GM23338 (cell line): ENCODE results near the gene HBB. TPM values are rescaled to one million over a fixed set of nuclear protein-coding genes. Genes with fewer than 3 reads are reported as not detected.

Experiments used
- ATAC-seq: fragments of 200-7000 bp; cut with Tn5 transposase; 3 replicates; pipeline ENCODE4 v1.9.1; 2020
- DNase-seq: peaks from one replicate; pipeline ENCODE4 v3.0.0-alpha.2; 2015; ENCODE audit warnings: low spot score
- H2AFZ ChIP-seq: fragments of 200-600 bp; sonication (generic); 2 replicates; pipeline ENCODE4 v1.8.0; 2016; ENCODE audit warnings: antibody characterized with exemption, mild to moderate bottlenecking, moderate library complexity
- H3F3A ChIP-seq: fragments of 200-600 bp; sonication (generic); replicated peaks from 2 replicates; pipeline ENCODE4 v1.8.0; 2017; ENCODE audit warnings: antibody characterized with exemption, mixed run types, low read depth
- H3K27ac ChIP-seq: fragments of 200-600 bp; sonication (generic); 2 replicates; pipeline ENCODE4 v1.6.1; 2016; ENCODE audit warnings: low read depth
- H3K27me3 ChIP-seq: fragments of 200-600 bp; sonication (generic); 2 replicates; pipeline ENCODE4 v1.8.0; 2016; ENCODE audit warnings: mild to moderate bottlenecking, mixed run types, moderate library complexity; ENCODE audit not compliant: insufficient read depth
- H3K36me3 ChIP-seq: fragments of 200-600 bp; sonication (generic); 2 replicates; pipeline ENCODE4 v1.8.0; 2016; ENCODE audit warnings: mild to moderate bottlenecking; ENCODE audit not compliant: insufficient read depth
- H3K4me1 ChIP-seq: fragments of 200-600 bp; sonication (generic); 2 replicates; pipeline ENCODE4 v1.8.0; 2016; ENCODE audit warnings: mild to moderate bottlenecking, moderate library complexity; ENCODE audit not compliant: insufficient read depth
- H3K4me2 ChIP-seq: fragments of 200-600 bp; sonication (generic); 2 replicates; pipeline ENCODE4 v1.7.1; 2017; ENCODE audit warnings: mixed run types
- H3K4me3 ChIP-seq: fragments of 200-600 bp; sonication (generic); 2 replicates; pipeline ENCODE4 v1.6.1; 2016; ENCODE audit warnings: mixed run types
- H3K79me2 ChIP-seq: fragments of 200-600 bp; sonication (generic); replicated peaks from 2 replicates; pipeline ENCODE4 v1.8.0; 2017; ENCODE audit warnings: mild to moderate bottlenecking; ENCODE audit not compliant: insufficient read depth
- H3K9me2 ChIP-seq: fragments of 200-600 bp; sonication (generic); 2 replicates; pipeline ENCODE4 v1.8.0; 2017; ENCODE audit not compliant: insufficient read depth
- H4K20me1 ChIP-seq: fragments of 200-600 bp; sonication (generic); replicated peaks from 2 replicates; pipeline ENCODE4 v1.8.0; 2017; ENCODE audit warnings: mild to moderate bottlenecking; ENCODE audit not compliant: insufficient read depth
- H3K27ac Mint-ChIP-seq: 2 replicates; pipeline ENCODE4 v1.8.0; 2020; ENCODE audit warnings: inconsistent platforms, mild to moderate bottlenecking, moderate library complexity, mixed read lengths
- H3K27me3 Mint-ChIP-seq: 3 replicates; pipeline ENCODE4 v1.8.0; 2022; ENCODE audit warnings: low read depth, mild to moderate bottlenecking, moderate library complexity, mixed read lengths, inconsistent platforms; ENCODE audit not compliant: insufficient read depth, poor library complexity
- H3K36me3 Mint-ChIP-seq: 3 replicates; pipeline ENCODE4 v1.8.0; 2021; ENCODE audit warnings: low read depth, mild to moderate bottlenecking, inconsistent platforms, moderate library complexity, mixed read lengths
- H3K4me1 Mint-ChIP-seq: 3 replicates; pipeline ENCODE4 v1.8.0; 2020; ENCODE audit warnings: mild to moderate bottlenecking, inconsistent platforms, mixed read lengths
- H3K4me3 Mint-ChIP-seq: 3 replicates; pipeline ENCODE4 v1.8.0; 2021; ENCODE audit warnings: moderate library complexity, mild to moderate bottlenecking, inconsistent platforms, mixed read lengths
- H3K9me3 Mint-ChIP-seq: 3 replicates; pipeline ENCODE4 v1.8.0; 2020; ENCODE audit warnings: moderate library complexity, mild to moderate bottlenecking, inconsistent platforms, mixed read lengths
- CREB1 ChIP-seq: fragments of 250-450 bp; sonication (Bioruptor Pico); IDR thresholded peaks from 2 replicates; pipeline ENCODE4 v1.5.0; 2020; ENCODE audit warnings: low read depth, mild to moderate bottlenecking, moderate library complexity
- CTCF ChIP-seq, 2 experiments: fragments of 200-600 bp in 1 of 2; sonication (generic) in 1 of 2; conservative IDR thresholded peaks; 2 replicates each; pipeline versions ENCODE4 v1.5.1 to v1.6.1; 2016 to 2017; ENCODE audit warnings: antibody characterized with exemption in 2 of 2, low read depth in 2 of 2, mild to moderate bottlenecking in 2 of 2, moderate library complexity in 1 of 2
- ETS1 ChIP-seq: IDR thresholded peaks from 2 replicates; pipeline ENCODE4 v1.6.1; 2016; ENCODE audit warnings: antibody characterized with exemption
- EZH2 ChIP-seq: fragments of 200-600 bp; sonication (generic); IDR thresholded peaks from one replicate; pipeline ENCODE4 v1.8.0; 2017; ENCODE audit warnings: antibody characterized with exemption, mild to moderate bottlenecking, low read depth; ENCODE audit not compliant: unreplicated experiment
- POLR2AphosphoS5 ChIP-seq: IDR thresholded peaks from 2 replicates; pipeline ENCODE4 v1.6.1; 2016; ENCODE audit warnings: antibody characterized with exemption, low read depth
- ZNF331 ChIP-seq: fragments of 250-450 bp; sonication (Bioruptor Pico); IDR thresholded peaks from 2 replicates; pipeline ENCODE4 v1.5.0; 2020; ENCODE audit warnings: low read depth, mild to moderate bottlenecking, moderate library complexity
- polyA plus RNA-seq: library from polyadenylated mRNA; unstranded; fragments of >200 nt; fragmentation: Nextera tagmentation; extraction: Ambion mirVana; gene quantifications from 2 replicates; pipeline ENCODE4 v1.2.1, GENCODE V29; 2016
- total RNA-seq: library from RNA; depleted of rRNA; stranded (reverse); fragments of >200 nt; shearing (Covaris generic); gene quantifications from 2 replicates; pipeline ENCODE4 v1.2.3, GENCODE V29; 2014

HBB gene
- total and polyA plus RNA-seq, 2 experiments from 2014 or later, result not detected

GRCh38 chr11:5275369-5276110 lies 48.7 kb upstream of the HBB start:
- no peak overlapping the region for H3K27ac Mint-ChIP-seq
- no peak for DNase-seq

GRCh38 chr11:5274395-5274794 lies 47.5 kb upstream of the HBB start:
- Mint-ChIP-seq H3K27me3 (no peaks in the 10 kb centered on the region), H3K4me3 (no peak overlapping the region), H3K4me1 (peaks cover 5% of the 10 kb centered on the region; the same call in 2 of the 3 replicates), H3K27ac (no peak overlapping the region), H3K9me3 (no peaks in the 10 kb centered on the region), H3K36me3 (no peaks in the 10 kb centered on the region)
- H3F3A ChIP-seq, result no peaks in the 10 kb centered on the region
- DNase-seq (no peak), ATAC-seq (no peak; the same call in 1 of the 3 replicates)
- H3K36me3 ChIP-seq, result no peaks in the 10 kb centered on the region
- H3K4me3 ChIP-seq, result no peak overlapping the region
- no peak for TF ChIP-seq ETS1
- peak overlapping the region; percentile 35; the same call in 1 of the 2 replicates for H2AFZ ChIP-seq
- H3K27me3 ChIP-seq, result no peaks in the 10 kb centered on the region
- no peaks in the 10 kb centered on the region for H3K4me1 ChIP-seq
- H3K27ac ChIP-seq, result no peak overlapping the region
- no peaks in the 10 kb centered on the region for H3K79me2 ChIP-seq
- no peaks in the 10 kb centered on the region for H3K9me2 ChIP-seq
- H3K4me2 ChIP-seq, result no peak overlapping the region
- H4K20me1 ChIP-seq, result no peaks in the 10 kb centered on the region

More at GRCh38 chr11:5275369-5276110, 48.7 kb upstream of the HBB start:
- no peak for TF ChIP-seq POLR2AphosphoS5
- TF ChIP-seq CREB1 (CRISPR knock-in tag), result no peak
- no peak for TF ChIP-seq ETS1
- no peak for TF ChIP-seq ZNF331 (CRISPR knock-in tag)
- no peak for ATAC-seq
- no peaks in the 10 kb centered on the region for H3K36me3 ChIP-seq
- no peaks in the 10 kb centered on the region for H3K27me3 ChIP-seq
- H3K4me1 Mint-ChIP-seq, result peaks cover 7% of the 10 kb centered on the region; the same call in 2 of the 3 replicates
- no peak overlapping the region for H3K4me2 ChIP-seq
- H3K4me3 ChIP-seq, result no peak overlapping the region
- no peak overlapping the region for H3K27ac ChIP-seq
- H3K36me3 Mint-ChIP-seq, result no peaks in the 10 kb centered on the region
- no peaks in the 10 kb centered on the region for H3K79me2 ChIP-seq
- H3K27me3 Mint-ChIP-seq, result no peaks in the 10 kb centered on the region
- H3F3A ChIP-seq, result no peaks in the 10 kb centered on the region
- no peaks in the 10 kb centered on the region for H4K20me1 ChIP-seq
- H3K4me1 ChIP-seq, result no peaks in the 10 kb centered on the region
- no peak overlapping the region for H2AFZ ChIP-seq
- H3K9me3 Mint-ChIP-seq, result no peaks in the 10 kb centered on the region
- no peaks in the 10 kb centered on the region for H3K9me2 ChIP-seq
- no peak overlapping the region for H3K4me3 Mint-ChIP-seq

- H3K4me3 Mint-ChIP-seq, result no peak overlapping the region
- Histone ChIP-seq H3K4me3 (no peak overlapping the region), H3K27me3 (no peaks in the 10 kb centered on the region), H2AFZ (no peak overlapping the region), H3K4me2 (no peak overlapping the region), H3K27ac (no peak overlapping the region), H4K20me1 (no peaks in the 10 kb centered on the region), H3K4me1 (no peaks in the 10 kb centered on the region), H3K36me3 (no peaks in the 10 kb centered on the region), H3F3A (no peaks in the 10 kb centered on the region), H3K9me2 (no peaks in the 10 kb centered on the region), H3K79me2 (no peaks in the 10 kb centered on the region)
- no peak overlapping the region for H3K27ac Mint-ChIP-seq
- ATAC-seq (no peak), DNase-seq (no peak)
- H3K9me3 Mint-ChIP-seq, result no peaks in the 10 kb centered on the region
- H3K4me1 Mint-ChIP-seq, result peaks cover 5% of the 10 kb centered on the region; the same call in 2 of the 3 replicates
- no peaks in the 10 kb centered on the region for H3K27me3 Mint-ChIP-seq
- no peaks in the 10 kb centered on the region for H3K36me3 Mint-ChIP-seq
- no peak for TF ChIP-seq EZH2
- no peak for TF ChIP-seq ETS1
- TF ChIP-seq CTCF (conservative IDR thresholded peaks at IDR 0.05; ENCODE audit: low read depth in 2 of 2), result no peak
- TF ChIP-seq CREB1 (CRISPR knock-in tag), result no peak
These were observed 45.6 kb upstream of the HBB start for GRCh38 chr11:5272395-5273017.
